ENCODE data around the gene ADAM30. TPM values are rescaled to one million over a fixed set of nuclear protein-coding genes. Genes with fewer than 3 reads are reported as not detected.

The ADAM30 gene
- total RNA-seq, 1 donor: not detected

- DNase-seq (ENCODE audit: low read depth): no peak
- no peak overlapping the region for H3K4me3 ChIP-seq (ENCODE audit: low read depth, low read length)
- TF ChIP-seq CTCF (IDR thresholded peaks at IDR 0.05; ENCODE audit: insufficient read depth, low read length): no peak
Observed at GRCh38 chr1:119918301-119918700, 22.0 kb upstream of the ADAM30 start.

- no peak overlapping the region for H3K4me3 ChIP-seq (ENCODE audit: low read depth, low read length)
- no peak for TF ChIP-seq CTCF (IDR thresholded peaks at IDR 0.05; ENCODE audit: insufficient read depth, low read length)
- no peak for DNase-seq (ENCODE audit: low read depth)
Observed at GRCh38 chr1:119917304-119918055, 21.2 kb upstream of the ADAM30 start.

GRCh38 chr1:119915517-119915916 lies 19.2 kb upstream of the ADAM30 start:
- TF ChIP-seq CTCF (IDR thresholded peaks at IDR 0.05; ENCODE audit: insufficient read depth, low read length): no peak
- DNase-seq (ENCODE audit: low read depth): no peak
- no peak overlapping the region for H3K4me3 ChIP-seq (ENCODE audit: low read depth, low read length)

- DNase-seq (ENCODE audit: low read depth): peak; percentile 6
- TF ChIP-seq CTCF (IDR thresholded peaks at IDR 0.05; ENCODE audit: insufficient read depth, low read length): no peak
- no peak overlapping the region for H3K4me3 ChIP-seq (ENCODE audit: low read depth, low read length)
Observed at GRCh38 chr1:119914071-119914470, 17.8 kb upstream of the ADAM30 start.

- TF ChIP-seq CTCF (IDR thresholded peaks at IDR 0.05; ENCODE audit: insufficient read depth, low read length): no peak
- no peak overlapping the region for H3K4me3 ChIP-seq (ENCODE audit: low read depth, low read length)
- DNase-seq (ENCODE audit: low read depth): no peak
Observed at GRCh38 chr1:119912963-119913362, 16.6 kb upstream of the ADAM30 start.

GRCh38 chr1:119911775-119912174 lies 15.5 kb upstream of the ADAM30 start:
- TF ChIP-seq CTCF (IDR thresholded peaks at IDR 0.05; ENCODE audit: insufficient read depth, low read length): no peak

GRCh38 chr1:119910618-119911017 lies 14.3 kb upstream of the ADAM30 start:
- H3K4me3 ChIP-seq (ENCODE audit: low read depth, low read length): no peak overlapping the region
- DNase-seq (ENCODE audit: low read depth): no peak
- no peak for TF ChIP-seq CTCF (IDR thresholded peaks at IDR 0.05; ENCODE audit: insufficient read depth, low read length)

More at GRCh38 chr1:119911775-119912174, 15.5 kb upstream of the ADAM30 start:
- DNase-seq (ENCODE audit: low read depth): no peak
- no peak overlapping the region for H3K4me3 ChIP-seq (ENCODE audit: low read depth, low read length)
